ENCODE data around the gene NAT9. TPM values are rescaled to one million over a fixed set of nuclear protein-coding genes. Genes with fewer than 3 reads are reported as not detected.

The NAT9 gene
- total RNA-seq, 1 experiment from 2014 or later, result 63.5 TPM

DNA sequence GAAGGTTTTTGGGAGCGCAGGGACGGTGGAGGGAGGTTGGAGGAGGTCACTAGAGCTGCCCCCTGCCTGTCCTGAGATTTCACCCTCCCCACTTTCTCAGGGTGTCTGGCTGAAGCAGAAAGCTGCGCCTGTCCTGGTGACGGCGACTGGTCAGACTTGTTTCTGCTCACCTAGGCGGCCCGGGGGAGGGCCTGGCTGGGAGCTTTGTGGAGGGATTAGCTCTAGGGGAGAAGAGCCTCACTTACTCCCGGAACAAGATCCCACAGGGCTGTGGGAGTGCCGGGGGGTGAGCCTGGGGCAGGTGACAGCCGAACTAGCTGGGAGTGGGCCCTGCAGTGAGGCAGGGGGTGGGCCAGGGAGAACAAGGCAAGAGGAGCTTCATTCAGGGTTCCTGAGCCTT, 16.2 kb downstream of the NAT9 start:
- H3K9me3 ChIP-seq (ENCODE audit: control insufficient read depth, low read depth, low read length), result no peaks in the 10 kb centered on the region
- H4K8ac ChIP-seq (replicated peaks; ENCODE audit: insufficient read length, low read depth, low read length), result no peak overlapping the region
- no peak overlapping the region for H3K56ac ChIP-seq (ENCODE audit: insufficient read length, low read depth, low read length)
- H2BK12ac ChIP-seq (ENCODE audit: insufficient read length, low read depth, low read length), result no peak overlapping the region
- DNase-seq, result no peak
- H2BK15ac ChIP-seq (ENCODE audit: low read depth, low read length), result no peak overlapping the region
- H3T11ph ChIP-seq (ENCODE audit: low read length), result no peak overlapping the region
- no peaks in the 10 kb centered on the region for H3K23me2 ChIP-seq (ENCODE audit: insufficient read length, low read depth, low read length, poor library complexity, severe bottlenecking)
- no peak overlapping the region for H2BK20ac ChIP-seq (ENCODE audit: low read depth, low read length, poor library complexity, severe bottlenecking)
- no peak overlapping the region for H4K91ac ChIP-seq (ENCODE audit: insufficient read length, low read depth, low read length)
- Mint-ChIP-seq H3K4me3 (peak overlapping the region; percentile 32 to 33; a peak in 3 of 5 replicates), H3K4me1 (peaks cover 53 to 79% of the 10 kb centered on the region in 2 experiments), H3K27ac (peak overlapping the region; percentile 62 to 97 (median 96); a peak in 4 of 7 replicates), H3K9me3 (no peaks in the 10 kb centered on the region), H3K27me3 (ENCODE audit: low read depth) (no peaks in the 10 kb centered on the region), H3K36me3 (ENCODE audit: insufficient read depth in 1 of 3, low read depth in 3 of 3) (peaks cover 0 to 7% (median 5%) of the 10 kb centered on the region in 3 experiments; a peak in 5 of 7 replicates)
- no peak overlapping the region for H2BK5ac ChIP-seq (ENCODE audit: insufficient read length, low read length)
- H3K27me3 ChIP-seq (ENCODE audit: insufficient read depth, low read length), result no peaks in the 10 kb centered on the region
- no CpG with 5 or more reads among the region's 10 CpGs for WGBS (ENCODE audit: extremely low coverage, insufficient read length, low lambda C conversion rate)
- H2AFZ ChIP-seq (ENCODE audit: low read length), result no peak overlapping the region
- no peak overlapping the region for H3K9ac ChIP-seq (ENCODE audit: extremely low read depth, insufficient read length, low read length)
- H3K79me2 ChIP-seq (ENCODE audit: insufficient read depth, low read length), result peaks cover under 1% of the 10 kb centered on the region; the same call in 1 of the 2 replicates
- no peak overlapping the region for H2AK5ac ChIP-seq (ENCODE audit: insufficient read length, low read length)
- no peak overlapping the region for H3K27ac ChIP-seq (ENCODE audit: insufficient read length, low read depth, low read length)
- peaks cover 11% of the 10 kb centered on the region; the same call in 1 of the 2 replicates for H3K4me1 ChIP-seq (ENCODE audit: insufficient read depth, low read length)
- H4K5ac ChIP-seq (ENCODE audit: insufficient read length, low read depth, low read length), result no peak overlapping the region
- TF ChIP-seq, protein P1, sequence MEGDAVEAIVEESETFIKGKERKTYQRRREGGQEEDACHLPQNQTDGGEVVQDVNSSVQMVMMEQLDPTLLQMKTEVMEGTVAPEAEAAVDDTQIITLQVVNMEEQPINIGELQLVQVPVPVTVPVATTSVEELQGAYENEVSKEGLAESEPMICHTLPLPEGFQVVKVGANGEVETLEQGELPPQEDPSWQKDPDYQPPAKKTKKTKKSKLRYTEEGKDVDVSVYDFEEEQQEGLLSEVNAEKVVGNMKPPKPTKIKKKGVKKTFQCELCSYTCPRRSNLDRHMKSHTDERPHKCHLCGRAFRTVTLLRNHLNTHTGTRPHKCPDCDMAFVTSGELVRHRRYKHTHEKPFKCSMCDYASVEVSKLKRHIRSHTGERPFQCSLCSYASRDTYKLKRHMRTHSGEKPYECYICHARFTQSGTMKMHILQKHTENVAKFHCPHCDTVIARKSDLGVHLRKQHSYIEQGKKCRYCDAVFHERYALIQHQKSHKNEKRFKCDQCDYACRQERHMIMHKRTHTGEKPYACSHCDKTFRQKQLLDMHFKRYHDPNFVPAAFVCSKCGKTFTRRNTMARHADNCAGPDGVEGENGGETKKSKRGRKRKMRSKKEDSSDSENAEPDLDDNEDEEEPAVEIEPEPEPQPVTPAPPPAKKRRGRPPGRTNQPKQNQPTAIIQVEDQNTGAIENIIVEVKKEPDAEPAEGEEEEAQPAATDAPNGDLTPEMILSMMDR (conservative IDR thresholded peaks at IDR 0.05), result no peak
- no peak overlapping the region for H3K18ac ChIP-seq (ENCODE audit: insufficient read length, low read depth, low read length)
- H3K4me2 ChIP-seq (ENCODE audit: insufficient read depth, insufficient read length, low read length), result no peak overlapping the region
- no peaks in the 10 kb centered on the region for H4K20me1 ChIP-seq (ENCODE audit: control insufficient read depth, insufficient read depth, insufficient read length)
- H2BK120ac ChIP-seq (ENCODE audit: low read depth, low read length, poor library complexity, severe bottlenecking), result no peak overlapping the region
- H3K79me1 ChIP-seq (ENCODE audit: insufficient read depth, low read depth, low read length, poor library complexity, severe bottlenecking), result peaks cover 8% of the 10 kb centered on the region
- no peak overlapping the region for H3K4ac ChIP-seq (ENCODE audit: low read depth, low read length)
- no peak overlapping the region for H3K23ac ChIP-seq (ENCODE audit: insufficient read length, low read depth, low read length)
- H3K14ac ChIP-seq (ENCODE audit: insufficient read depth, low read length), result 0 out of 2 replicates have a peak overlapping the region, but pooled peaks have one; percentile 6
